NCI-H1092 treated with DMSO at 0.1 percent for 48 hours (cell line): ENCODE measurements around the gene RIPOR3.
"Not testable (repeated sequence)": the region's sequence is repeated elsewhere in the genome, so short reads cannot be mapped to it uniquely, and the experiment has no call there.

ENCODE experiments used
- DNase-seq: peaks from one replicate; lab custom pipeline; 2025; lab: John Stamatoyannopoulos, UW

Gene RIPOR3

DNA sequence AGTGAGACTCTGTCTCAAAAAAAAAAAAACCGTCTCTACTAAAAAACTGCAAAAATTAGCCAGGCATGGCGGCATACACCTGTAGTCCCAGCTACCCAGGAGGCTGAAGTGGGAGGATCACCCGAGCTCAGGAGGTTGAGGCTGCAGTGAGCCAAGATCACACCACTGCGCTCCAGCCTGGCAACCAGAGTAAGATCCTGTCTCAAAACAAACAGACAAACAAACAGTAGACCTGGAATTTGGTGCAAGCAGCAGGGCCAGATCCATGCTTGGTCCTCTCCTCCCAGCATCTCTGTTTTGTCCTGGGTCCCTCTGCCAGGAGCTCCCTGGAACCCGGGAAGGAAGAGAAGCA is 11.6 kb downstream of the RIPOR3 start:
- no peak for DNase-seq

GRCh38 chr20:50678169-50678898 is 13.0 kb downstream of the RIPOR3 start:
- DNase-seq, result no peak

DNA sequence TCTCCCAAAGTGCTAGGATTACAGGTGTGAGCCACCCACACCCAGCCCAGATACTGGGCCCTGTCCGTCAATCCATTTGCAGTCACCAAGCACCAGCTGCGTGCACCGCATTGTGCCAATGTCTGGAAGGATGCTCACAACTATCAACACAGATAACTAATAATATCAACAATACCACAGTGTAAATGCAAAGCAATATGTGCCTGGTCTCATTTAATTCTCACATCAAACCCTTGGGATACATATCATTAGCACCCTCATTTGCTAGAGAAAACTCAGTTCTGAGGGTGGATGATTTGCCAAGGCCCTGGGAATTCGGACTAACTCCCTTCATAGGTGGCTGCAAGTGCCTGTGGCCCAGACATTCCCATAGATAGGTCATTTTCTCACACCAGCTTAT is 14.5 kb downstream of the RIPOR3 start:
- no peak for DNase-seq

- DNase-seq, result not testable (repeated sequence)
Observed at GRCh38 chr20:50676377-50676731, 15.0 kb downstream of the RIPOR3 start.

DNA sequence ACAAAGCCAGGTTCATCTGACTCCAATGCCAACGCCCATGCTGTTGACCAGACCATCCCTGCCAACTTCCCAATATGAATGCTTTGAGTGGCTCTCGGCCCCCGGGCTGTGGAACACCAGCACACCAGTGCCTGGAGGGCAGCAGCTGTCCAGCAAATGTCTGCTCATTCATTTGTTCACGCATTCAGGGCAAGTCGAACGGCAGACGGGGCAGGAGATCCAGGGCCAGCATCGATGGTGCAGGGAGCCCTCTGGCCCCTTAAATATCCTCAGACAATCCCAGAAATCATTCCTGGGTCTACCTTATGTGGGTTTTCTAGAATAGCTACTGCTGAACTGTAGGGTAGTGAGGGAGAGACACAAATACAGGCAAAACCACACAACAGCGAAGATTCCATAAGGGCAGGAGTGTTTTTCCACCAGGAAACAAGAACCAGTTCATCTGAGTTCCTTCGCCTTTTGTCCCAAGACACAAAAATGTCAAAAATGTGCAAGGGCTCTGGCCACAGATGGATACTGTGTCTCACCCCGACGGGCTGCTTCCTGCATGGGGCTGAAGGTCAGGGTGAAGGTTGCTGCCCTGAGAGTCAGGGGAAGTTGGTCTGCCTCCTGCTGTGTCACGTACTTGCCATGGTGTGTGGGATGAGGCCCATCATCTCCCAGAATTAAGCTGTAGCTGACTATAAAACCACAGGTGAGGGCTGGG is 15.5 kb downstream of the RIPOR3 start:
- DNase-seq, result no peak

DNA sequence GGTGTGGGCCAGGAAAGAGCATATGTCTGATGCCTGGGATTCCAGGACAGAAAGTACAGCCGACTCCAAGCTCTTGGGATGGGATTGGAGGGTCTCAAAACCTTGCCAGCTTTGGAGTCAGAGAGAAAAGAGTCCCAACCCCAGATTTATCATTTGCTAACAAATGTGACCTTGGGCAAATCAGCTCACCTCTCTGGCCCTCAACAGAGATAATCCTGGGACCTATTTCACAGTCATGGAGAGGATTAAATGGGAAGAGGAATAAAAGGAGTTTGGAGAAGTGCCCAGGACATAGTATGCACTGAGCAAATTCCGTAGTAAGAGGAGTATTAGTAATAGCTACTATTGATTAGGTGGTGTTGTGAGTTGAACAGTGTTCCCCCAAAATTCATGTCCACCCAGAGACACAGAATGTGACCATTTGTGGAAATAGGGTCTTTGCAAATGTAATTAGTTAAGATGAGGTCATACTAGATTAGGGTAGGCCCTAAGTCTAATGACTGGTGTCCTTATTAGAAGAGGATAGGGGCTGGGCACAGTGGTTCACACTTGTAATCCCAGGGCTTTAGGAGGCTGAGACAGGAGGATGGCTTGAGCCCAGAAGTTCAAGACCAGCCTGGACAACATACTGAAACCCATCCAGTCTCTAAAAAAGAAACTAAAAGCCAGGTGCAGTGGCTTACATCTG is 17.1 kb downstream of the RIPOR3 start:
- DNase-seq, result no peak

- no peak for DNase-seq
Observed at GRCh38 chr20:50673466-50674137, 17.7 kb downstream of the RIPOR3 start.

DNA sequence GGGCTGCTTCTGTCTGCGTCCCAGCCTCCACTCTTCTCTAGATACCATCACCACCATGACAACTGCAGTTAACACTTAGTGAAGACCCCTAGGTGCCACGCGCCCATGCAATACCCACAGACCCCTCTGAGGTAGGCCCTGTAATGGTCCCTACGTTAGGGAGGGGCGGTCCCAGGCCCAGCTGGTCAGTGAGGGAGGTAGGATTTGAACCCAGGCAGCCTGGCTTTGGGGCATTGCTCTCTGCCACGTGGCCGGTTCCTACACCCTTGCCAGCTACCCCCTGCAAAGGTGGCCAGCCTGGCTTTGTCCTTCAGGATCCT is 18.2 kb downstream of the RIPOR3 start:
- DNase-seq, result no peak

GRCh38 chr20:50672400-50673145 is 18.8 kb downstream of the RIPOR3 start:
- no peak for DNase-seq

- DNase-seq, result no peak
Observed at GRCh38 chr20:50671626-50672025, 19.7 kb downstream of the RIPOR3 start.

DNA sequence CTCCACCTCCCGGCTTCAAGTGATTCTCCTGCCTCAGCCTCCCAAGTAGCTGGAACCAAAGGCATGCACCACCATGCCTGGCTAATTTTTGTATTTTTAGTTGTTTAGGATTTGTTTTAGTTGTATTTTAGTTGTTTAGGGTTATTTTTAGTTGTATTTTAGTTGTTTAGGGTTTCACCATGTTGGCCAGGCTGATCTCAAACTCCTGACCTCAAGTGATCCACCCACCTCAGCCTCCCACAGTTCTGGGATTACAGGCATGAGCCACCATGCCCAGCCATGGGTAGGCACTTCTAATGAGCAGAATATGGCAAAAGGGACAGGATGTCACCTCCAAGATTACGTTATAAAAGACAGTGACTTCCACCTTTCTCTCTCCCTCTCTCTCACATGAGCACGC is 20.3 kb downstream of the RIPOR3 start:
- DNase-seq, result not testable (repeated sequence)

DNA sequence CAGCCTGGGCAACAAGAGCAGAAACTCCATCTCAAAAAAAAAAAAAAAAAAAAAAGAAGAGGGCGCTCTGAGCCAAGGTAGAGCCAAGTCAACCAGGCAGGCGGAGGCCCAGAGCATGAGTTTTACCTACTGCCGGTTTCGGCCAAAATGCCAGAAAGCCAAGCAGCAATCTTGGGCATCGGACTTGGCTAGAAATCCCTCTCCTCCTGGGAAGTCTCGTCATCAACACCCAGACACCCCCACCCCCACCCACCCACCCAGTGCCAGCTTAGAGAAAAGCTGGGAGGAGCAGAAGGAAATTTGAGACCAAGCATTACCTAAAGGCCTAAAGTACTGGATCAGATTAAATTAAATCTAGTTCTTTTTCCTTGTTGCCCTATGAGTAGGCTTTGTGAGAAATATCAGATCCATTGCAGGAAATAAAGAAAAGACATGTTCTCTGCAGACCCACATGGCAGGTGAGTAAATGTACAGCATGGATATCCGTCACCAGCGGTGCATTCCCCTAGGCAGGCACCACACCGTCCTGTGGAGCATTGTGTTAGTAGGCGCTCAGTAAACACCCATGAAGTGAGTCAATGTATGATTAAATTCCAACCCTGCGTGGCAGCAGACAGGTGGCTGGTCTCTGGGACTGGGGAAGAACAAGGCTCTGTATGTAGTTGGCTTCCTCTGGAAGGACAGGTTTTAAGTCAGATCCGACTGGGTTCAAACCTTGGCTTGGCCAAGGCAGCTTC is 21.0 kb downstream of the RIPOR3 start:
- DNase-seq, result no peak

DNA sequence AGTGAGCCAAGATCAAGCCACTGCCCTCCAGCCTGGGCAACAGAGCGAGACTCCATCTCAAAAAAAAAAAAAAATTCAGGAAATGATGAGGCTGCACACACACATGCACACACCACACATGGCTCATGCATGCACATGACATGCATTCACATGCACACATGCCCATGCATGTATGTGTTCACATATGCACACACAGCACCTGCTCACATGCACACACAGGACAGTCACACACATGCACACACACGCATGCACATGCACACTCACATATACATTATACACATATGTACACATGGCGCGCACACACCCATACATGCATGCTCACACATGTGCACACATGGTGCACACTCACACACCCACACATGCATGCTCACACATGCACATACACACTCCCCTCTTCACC is 22.5 kb downstream of the RIPOR3 start:
- DNase-seq, result no peak

DNA sequence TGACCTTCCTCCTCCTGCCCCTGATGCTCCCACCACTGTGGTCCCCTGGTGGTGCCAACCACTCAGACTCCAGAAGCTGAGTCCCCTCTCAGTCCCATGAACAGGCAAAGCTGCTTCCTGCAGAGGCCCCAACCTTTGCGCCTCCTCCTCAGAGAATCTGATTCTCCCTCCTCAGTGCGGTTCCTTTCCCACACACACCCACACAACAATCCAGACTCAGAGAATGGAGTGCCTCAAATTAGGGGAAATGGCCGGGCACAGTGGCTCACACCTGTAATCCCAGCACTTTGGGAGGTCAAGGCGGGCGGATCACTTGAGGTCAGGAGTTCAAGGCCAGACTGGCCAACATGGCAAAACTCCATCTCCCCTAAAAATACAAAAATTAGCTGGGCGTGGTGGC is 23.0 kb downstream of the RIPOR3 start:
- DNase-seq, result no peak

DNA sequence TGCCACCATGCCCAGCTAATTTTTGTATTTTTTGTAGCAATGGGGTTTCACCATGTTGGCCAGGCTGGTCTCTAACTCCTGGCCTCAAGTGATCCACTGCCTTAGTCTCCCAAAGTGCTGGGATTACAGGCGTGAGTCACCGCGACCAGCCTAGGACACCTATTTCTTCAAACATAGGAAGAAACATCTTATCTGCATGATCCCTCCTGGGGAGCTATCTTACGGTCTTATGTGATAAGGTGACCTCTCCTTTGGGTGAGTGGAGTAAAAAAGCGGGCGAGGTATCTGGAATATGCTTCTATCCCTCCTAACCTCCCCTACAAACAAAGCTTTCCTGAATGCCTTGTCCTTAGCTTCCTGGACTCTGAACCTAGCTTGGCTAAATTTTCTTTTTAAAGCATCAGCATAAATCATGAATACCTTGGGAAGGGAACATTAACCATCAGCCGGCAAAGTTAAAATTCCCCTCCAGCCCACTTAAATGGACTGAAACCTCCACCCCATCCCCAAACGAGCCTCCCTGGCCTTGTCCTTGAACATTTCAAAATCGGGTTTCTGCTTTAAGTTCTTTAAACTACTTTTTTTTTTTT is 24.5 kb downstream of the RIPOR3 start:
- no peak for DNase-seq

DNA sequence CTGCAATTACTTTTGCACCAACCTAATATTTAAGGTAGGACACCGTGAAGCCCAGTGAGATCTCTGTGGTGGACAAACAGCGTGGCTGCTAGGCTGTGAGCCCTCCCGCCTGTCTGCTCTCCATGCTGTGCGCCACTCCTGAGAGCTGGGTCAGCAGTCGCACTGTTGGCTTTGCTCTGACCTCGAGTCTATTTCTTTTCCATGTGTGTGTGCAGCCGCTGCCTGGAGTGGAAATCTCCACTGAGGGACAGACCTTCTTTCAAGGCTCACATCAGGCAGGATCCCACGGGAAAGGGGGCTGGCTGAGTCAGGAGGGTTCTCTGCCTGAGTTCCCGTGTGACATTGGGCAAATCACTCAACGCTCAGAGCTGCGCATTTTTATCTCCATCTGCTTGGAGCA is 27.1 kb downstream of the RIPOR3 start:
- DNase-seq, result no peak

DNA sequence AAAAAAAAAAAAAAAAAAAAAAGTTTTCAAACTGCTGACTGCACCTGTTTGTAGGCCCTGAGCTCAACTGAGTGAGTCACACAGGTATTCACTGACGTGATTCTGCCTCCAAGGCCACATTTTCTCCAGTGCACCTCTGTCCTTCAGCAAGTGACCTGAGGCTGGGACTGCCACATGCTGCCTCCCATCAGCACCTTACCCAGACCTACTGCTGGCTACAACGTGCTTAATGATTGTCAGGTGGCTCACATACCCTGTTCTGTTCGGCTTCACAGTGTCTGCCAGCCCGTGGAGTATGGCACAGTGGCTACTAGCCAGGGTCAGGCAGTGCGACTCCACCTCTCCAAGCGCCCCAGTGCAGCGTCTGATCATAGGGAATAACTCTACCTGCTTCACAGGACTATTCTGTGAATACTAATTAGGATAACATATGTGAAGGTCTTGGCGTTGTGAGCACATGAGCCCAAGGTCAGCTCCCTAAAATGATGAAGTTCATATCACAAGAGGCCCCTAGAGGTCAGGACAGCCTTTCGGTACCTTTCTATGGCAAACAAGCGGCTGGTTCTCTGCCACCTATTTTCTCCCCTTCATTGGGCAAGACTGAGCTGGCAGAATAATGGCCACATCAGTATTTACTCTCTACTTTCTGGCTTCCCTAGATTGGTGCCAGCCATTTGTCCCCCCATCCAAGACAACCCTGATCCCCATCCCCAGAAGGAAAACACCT is 28.1 kb downstream of the RIPOR3 start:
- peak; percentile 65 for DNase-seq

- no peak for DNase-seq
Observed at GRCh38 chr20:50659975-50660670, 31.2 kb downstream of the RIPOR3 start.

DNA sequence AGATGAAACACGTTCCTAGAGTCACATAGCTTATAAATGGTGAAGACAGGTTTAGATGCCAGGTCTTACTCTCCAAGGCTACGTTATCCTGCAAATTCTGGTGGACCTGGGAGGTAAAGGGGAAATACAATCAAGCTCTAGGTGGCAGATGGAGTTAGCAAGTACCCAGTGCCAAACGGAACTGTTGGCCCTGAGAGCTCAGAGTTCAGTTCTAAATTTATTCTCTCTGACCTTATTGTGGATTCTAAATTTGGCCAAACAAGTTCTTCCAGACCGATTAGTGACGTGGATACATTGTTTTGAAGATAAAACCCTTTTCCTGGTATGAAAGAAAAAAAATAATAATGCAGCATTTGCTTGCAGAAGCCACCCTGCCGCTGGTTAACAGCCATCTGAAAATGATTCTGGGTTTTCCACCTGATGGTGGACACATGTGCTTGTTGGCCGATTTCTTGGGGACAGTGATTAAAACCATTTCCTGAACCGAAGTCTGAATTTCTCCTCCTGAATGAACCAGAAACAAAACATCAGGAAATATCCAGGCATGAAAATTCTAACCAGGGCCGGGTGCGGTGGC is 32.5 kb downstream of the RIPOR3 start:
- DNase-seq, result no peak
